OCI-M2 (cell line): Measurements from ENCODE around the gene EXOSC9.
"Not testable (repeated sequence)": the region's sequence is repeated elsewhere in the genome, so short reads cannot be mapped to it uniquely, and the experiment has no call there.

Experiments
- DNase-seq: peaks from one replicate; lab custom pipeline; 2025; ENCODE audit not compliant: unreplicated experiment; lab: John Stamatoyannopoulos, UW

Gene EXOSC9, protein sequence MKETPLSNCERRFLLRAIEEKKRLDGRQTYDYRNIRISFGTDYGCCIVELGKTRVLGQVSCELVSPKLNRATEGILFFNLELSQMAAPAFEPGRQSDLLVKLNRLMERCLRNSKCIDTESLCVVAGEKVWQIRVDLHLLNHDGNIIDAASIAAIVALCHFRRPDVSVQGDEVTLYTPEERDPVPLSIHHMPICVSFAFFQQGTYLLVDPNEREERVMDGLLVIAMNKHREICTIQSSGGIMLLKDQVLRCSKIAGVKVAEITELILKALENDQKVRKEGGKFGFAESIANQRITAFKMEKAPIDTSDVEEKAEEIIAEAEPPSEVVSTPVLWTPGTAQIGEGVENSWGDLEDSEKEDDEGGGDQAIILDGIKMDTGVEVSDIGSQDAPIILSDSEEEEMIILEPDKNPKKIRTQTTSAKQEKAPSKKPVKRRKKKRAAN

DNA sequence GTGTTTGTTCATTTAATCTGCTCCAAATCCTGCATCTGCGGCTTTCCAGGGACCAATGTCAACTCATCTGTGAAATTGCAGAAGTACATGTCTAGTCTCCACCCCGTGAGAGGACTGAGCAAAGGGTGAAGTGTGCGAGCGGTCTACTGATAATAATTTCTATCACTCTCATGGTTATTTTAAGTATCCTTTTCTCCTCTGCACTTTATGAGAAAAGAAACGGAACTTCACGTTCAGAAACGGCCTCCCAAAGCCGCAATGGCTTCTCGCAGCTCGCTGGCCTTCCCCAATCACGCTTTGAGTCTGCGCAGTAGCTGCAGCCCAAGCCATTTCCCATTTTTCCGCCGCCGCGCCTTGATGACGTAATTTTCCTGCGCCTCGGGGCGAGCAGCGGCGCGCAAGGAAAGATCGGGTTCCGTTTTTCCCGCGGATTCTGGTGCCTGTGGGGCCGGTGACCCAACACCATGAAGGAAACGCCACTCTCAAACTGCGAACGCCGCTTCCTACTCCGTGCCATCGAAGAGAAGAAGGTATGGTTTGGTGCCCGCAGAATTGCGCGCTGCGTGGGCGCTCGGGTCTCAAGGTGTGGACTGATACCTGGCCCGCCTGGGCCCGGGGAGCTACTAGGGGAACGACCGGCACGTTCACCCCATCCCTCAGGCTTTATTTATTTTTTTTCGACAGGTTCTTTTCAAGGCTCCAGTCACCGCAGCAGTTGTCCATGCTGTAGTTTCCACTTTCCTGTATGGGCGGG is at the start of gene EXOSC9:
TSS of gene EXOSC9 (plus strand) at position 363 of the 754 bp plus-strand sequence. CDS start at position 465, 102 bp downstream.
- DNase-seq = peak; percentile 61

DNA sequence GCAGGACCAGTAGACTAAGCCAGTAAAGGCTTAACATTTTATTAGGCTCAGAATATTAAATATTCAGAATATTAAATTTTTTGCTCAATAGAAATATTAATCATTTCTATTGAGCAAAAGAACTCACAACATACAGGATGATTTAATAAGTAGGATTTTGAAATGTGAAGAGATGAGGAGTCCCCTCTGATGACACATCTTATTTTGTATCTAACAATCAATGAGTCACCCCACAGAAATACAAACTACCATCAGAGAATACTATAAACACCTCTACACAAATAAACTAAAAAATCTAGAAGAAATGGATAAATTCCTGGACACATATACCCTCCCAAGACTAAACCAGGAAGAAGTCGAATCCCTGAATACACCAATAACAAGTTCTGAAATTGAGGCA is 49.0 kb upstream of the EXOSC9 start:
- DNase-seq = not testable (repeated sequence)

DNA sequence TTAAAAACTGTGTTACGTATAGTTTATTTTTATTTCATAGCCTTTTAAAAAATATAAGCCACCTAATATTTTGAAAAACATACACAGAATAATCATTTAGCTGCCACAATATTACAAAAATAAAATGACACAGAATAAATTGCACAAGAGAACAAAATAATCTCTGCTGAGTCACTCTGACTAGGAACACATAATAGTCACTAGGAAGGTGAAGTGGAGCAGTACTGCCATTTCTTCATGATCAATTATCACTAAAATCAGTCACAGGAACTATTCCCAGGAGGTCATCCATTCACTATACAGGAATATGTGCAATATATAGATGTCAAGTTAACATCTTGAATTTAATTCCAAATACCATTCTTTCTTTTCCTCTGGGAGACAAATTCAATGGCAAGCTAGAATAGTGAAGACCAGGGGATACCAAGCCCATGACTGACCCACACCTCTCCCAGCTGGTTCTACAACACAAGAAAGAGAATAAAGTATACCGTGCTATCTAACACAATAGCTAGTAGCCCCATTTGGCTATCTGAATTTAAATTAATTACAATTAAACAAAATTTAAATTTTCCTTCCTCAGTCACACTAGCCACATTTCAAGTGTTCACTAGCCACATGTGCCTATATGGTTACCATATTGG is 42.1 kb upstream of the EXOSC9 start:
- DNase-seq = no peak

DNA sequence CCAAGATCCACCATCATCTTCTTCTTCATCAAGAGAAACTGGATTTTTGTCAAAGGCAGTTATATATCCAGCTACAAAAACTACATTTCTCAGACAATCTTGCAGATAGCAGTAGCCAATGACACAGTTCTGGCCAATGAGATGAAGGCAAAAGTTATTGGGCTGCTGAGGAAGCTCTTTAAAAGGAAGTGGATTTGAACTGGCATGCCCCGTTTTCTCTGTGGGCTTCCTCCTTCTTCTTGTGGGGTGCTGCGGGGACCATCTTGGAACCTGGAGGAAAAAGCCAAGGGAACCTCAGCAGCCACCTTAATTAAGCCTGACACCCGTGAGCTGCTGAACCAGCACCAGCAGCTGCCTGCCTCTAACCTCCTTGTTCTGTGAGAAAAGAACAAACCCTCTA is 40.9 kb upstream of the EXOSC9 start:
- DNase-seq = no peak

DNA sequence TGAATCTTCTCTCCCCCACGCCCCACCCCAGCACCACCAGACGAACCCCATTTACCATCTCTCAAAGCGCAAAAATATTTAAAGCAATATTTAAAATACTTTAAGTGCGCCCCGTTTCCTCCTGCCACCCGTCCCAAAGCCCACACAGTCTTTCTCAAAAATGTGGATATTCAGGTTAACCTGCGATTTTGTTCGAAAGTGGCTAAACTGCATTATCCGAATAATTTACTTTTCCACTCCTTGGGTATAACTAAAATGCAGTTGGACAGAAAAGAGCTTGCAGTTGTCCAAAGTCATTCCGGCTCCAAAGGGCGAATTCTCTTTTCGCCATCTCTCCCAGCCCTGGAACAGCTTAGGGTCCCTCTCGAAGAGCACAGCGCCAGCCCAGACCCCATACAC is 36.8 kb upstream of the EXOSC9 start:
- DNase-seq = no peak

DNA sequence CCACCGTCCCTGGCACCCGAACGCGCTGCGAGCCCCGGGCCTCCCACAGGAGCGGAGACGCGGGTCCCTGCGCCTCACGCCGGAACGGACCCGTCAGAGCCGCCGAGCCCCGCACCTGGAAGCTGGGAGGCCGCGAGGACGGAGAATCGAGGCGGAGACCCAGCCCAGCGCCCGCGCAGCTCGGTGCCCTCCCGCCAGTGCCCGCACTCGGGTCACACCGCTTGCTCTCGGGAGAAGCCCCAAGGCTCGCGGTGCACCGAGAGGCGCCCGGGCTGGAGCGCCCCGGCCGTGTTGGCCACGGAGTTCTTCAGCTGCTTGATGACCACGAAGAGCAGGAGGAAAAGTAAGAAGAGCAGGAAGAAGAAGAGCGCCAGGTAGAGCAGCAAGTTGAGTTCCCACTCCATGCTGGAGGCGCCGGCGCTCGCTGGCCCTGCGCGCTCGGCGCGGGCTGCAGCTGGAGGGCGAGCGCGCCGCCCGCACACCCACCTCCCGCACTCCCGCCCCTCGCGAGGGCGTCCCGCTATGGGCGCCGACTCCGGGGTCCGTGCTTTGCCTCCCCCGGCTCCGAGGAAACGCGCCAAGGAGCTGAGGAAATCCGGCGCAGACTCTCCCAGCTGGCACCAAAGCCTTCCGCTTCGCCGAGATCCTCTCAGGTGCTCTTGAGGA is 36.3 kb upstream of the EXOSC9 start, which contains the start of gene SMIM43:
TSS of gene SMIM43 (minus strand) at position 463 of the 666 bp plus-strand sequence. CDS start at position 404, 59 bp downstream.
- DNase-seq = no peak

DNA sequence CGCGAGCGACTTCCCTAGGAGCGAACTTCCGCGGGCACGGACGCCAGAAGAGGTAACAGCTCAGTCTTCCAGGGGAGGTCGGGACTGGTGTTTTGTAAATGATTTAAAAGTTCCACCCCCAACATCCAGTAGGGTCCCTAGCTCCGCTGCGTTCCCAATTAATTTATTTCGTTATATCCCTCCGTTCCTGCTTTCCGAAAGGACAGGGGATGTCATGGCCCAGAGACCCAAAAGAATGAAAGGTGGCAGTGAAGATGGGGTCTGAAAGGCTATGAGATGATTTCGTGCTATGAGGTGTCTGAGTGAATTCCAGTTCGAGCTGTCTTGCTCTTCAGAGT is 35.8 kb upstream of the EXOSC9 start:
- no peak for DNase-seq

DNA sequence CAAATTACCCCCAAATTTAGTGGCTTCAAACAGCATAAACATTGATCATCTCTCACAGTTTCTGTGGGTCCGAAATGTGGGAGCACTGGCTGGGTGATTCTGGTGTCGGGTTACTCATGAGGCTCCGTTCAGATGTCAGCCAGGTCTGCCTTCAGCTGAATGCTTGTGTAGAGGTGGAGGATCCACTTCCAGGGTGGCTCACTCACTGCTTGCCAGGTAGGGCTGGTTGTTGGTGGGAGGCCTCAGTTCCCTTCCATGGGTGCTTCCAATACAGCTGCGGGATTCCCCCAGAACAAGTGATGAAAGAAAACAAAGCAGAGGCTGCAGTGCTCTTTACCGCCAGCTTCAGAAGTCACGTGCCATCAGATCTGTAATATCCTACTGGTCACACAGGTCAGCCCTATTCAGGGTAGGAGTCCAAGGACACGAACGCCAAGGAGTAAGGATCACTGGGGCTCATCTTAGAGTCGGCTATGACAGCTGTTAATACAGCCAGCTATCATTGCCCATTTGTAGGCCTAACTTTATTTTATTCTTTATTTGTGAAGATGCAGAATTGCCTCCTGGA is 35.1 kb upstream of the EXOSC9 start:
- no peak for DNase-seq

DNA sequence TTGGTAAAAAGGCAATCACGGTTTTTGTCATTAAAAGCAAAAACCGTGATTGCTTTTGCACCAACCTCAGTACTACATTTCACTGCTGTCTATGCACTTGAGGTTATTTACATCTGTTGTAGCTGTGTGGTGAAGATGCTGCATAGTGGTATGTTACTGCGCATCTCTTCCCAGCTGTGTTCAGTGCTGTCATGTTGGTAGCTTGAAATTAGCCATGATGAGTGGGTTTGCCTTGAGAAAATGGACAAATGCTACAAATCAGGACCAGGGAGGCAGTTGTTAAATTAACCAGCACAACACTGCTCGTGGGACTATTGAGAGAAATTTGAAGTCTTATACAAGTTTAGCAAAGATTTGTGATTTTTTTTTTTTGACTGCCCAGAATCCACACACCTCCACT is 34.0 kb upstream of the EXOSC9 start:
- DNase-seq = no peak

DNA sequence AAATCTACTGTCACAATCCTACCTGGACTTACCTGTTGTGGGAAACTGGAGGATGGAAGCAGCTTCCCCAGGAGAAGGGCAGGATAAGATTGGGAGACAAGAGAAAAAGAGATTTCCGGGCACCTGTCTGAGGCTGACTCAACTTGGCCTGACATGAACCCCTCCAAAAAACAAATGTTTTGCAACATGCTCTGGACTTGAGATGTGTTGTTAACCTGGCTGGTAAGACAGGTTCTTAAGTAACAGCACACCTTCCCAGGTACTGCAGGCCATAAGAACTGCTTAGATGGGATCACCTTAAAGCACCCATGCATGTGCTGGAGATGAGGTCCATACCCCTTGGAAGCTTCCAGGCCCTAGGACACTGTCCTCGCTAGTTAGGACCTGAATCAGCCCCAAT is 31.8 kb upstream of the EXOSC9 start:
- no peak for DNase-seq

DNA sequence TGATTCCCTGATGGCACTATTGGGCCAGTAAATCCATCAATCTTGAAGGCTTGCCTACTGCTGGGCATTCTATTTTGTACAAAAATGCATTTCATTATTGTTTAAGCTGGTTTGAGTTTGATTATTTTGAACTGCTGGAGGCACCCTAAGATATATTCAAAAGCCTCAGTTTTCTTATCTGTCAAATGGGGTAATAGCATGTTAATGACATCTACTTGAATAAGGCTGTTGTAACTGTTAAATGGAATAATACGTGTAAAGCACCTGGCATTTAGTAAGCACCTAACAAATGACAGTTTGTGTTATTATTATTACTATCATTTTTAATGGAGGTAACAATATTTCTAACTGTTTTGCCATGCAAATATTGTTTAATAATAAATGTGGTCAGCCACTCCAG is 29.3 kb upstream of the EXOSC9 start:
- no peak for DNase-seq

DNA sequence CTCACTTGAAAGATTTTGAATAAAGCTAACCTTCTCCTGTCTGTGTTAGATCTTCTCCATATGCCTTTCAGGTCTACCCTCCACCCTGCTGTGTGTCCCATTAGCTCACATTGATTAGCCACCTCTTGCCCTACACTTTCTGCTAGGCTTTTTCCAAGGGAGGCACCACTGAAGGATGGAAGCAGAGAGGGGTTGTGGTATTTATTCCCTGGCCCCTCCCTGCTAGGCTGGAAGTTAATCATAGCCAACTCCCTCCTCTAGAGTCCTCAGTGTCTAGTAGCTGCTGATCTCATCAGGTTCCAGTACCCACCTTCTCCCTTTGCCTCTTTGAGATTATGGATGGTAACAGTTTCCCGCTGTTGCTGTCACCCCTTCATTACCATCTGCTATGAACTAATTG is 27.2 kb upstream of the EXOSC9 start:
- DNase-seq = no peak

DNA sequence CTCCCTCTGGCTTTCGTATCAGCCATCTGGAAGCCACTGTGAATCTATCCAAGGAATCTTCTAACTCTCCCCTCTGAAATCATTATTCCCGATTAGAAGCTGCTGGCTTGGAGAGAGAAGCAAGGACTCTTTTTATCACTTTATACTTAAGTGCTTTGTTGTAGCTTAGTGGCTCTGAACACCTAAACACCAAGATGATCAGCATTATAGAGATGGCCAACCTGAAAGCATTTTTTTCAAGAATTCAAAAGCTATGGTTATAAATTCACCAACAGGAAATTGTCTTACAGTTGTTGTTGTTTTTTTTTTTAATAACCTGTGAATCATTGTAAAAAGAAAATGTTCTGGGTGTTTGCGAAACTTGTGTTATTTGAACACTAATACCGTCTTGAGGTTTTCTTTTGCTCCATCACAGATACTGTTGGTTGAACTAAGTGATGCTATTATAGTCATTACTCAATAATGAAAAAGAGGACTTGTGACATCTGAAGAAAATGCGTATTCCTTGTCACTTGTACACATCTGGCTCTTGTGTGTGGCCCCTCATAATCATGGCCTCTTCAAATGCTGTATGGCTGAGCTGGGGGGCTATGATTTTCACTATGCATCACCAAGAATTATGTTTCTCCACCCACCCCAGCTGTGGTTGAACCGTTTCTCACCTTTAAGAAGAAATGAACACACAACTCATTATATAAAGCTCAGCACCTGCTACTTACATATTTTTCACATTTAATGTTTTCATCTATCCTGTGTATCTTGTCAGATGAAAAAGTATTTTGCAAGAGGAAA is 24.3 kb upstream of the EXOSC9 start:
- no peak for DNase-seq

DNA sequence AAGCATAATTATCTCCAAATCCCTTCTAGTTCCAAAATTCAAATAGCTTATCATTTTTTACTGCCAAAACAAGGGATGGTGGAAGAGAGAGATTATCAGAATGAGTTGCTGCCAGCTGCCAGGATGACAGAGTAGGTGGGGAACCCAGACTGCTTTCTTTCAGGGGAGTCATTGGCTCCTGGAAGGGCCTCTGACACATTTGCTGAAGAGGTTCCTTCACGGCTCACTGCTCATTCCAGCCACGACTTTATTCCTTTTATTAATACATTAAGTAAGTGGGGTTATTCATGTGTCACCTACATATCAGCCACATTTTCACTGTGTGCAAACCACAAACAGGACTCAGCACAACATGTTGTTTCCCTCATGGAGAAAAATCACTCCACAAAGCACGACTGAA is 23.5 kb upstream of the EXOSC9 start:
- no peak for DNase-seq

DNA sequence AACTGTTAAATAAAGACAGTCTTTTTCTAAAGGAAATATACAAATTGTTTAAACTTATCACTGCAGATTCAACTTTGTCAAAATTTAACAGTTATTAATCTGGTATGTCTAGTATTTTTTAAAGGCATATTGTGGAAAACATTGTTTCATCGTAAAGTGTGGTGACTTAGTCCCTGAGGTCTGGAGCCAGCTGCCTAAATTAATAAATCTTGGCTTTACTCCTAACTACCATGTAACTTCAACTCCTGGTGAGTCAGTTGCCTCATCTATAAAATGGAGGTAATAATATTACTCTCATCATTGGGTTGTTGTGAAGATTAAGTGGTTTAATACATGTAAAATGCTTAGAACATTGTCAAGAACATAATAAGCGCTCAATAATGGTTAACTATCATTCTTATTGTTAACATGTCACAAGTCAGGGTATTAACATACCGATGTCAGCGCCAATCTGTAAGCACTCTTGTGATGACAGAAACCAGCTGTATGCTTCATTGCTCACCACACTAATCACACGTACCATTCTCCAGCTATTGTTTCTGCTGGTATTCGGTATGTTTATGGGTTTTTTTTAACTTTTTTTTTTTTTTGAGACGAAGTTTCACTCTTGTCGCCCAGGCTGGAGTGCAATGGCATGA is 22.0 kb upstream of the EXOSC9 start:
- DNase-seq = no peak

DNA sequence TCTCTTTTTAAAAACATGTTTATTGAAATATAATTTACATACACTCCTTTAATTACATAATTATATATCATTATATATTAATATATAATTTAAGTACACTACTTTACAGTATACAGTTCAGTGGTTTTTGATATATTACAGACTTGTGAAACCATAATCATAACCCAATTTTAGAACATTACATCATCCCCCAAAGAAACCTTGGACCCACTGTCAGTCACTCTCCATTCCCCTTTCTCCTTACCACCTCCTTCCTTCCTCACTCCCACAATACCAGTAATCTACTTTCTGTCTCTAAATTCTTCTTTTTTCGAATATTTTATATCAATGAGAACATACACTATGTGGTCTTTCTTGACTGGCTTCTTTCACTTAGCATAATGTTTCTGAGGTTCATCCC is 17.9 kb upstream of the EXOSC9 start:
- DNase-seq = no peak

DNA sequence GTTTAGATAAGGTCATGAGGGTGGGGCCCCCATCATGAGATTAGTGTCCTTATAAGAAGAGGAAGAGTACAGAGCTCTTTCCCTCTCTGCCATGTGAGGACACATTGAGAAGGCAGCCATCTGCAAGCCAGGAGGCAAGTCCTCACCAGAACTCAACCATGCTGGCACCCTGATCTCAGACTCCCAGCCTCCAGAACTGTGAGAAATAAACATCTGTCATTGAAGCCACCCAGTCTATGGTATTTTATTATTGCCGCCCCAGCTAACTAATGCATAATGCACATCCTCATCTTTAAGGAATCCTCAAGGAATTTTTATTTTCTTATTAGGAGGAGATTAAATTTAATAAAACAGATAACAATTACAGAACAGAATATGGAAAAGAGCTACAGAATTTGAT is 16.7 kb upstream of the EXOSC9 start:
- no peak for DNase-seq

DNA sequence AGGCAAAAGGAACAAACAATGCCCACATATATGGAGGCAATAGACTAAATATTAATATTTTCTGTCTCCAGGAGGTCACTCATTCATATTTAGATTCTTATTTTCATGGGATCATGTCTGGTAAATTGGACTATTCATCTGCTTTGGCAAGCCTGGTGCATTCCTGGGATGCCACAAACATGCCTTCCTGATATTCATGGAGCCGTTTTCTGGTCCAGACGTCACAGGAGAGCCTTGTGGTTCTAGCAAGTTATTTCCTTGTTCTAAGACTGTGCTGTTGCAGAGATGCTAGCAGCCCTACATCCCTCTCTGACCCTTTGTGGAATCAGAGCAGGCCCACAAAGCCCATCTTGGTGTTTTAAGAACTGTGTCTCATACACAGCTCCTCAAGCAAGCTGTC is 16.1 kb upstream of the EXOSC9 start:
- DNase-seq = no peak

DNA sequence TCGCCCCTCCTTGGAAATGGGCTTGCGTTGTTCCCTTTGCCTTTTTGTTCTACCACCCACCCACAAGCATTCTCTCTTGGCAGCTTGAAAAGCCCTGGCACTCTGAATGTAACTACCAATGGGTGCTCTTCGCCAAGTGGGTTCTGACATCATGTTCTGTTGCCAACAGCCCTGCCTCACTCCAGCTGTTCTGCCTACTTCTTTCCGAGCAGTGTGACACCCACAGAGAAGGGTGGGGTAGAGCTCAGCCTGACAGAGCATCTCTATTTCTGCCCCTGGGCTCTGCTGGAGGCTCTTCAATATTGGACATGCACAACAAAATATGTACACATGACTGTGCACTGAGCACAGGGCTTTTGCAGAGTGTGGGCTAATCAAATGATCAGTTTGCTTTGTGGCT is 15.6 kb upstream of the EXOSC9 start:
- DNase-seq = no peak

DNA sequence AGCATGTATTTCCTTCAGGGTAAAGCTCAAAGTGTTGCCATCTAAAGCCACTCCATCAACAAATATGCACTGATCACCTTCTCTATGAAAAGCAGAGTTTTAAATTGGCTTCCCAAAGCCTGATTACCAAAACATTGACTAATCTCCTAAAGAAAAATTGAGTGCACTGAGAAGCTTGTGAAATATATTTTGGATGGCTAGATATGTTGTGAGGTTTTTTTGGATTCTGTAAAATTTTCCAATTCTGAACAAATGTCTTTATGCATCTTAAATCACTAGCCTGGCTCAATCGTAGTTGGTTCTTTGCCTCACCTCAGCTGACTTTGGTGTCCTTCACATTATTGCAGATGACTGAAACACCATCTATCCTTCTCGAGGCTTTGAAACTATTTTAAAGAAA is 14.9 kb upstream of the EXOSC9 start:
- DNase-seq = no peak
